ENCODE data around the gene ST7.

ST7 gene

DNA sequence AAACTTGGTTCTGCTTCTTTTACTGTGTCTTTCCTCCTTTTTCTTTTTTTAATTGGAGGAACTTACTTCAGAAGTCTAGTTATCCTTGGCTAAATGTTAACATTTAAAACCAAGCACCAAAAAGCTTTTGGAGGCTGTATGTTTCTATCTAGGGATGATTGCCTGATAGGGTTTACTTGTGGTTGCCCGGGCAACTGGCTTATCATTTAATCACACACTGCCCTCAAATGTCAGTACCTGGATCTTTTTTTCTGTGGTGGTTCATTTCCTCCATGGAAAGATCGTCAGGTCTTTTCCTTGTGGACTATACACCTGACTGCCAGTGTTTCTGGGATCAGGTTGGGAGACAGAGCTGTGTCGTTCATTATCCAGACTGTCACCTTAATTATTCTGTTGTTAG, 196.4 kb downstream of the ST7 start:
- no peak for DNase-seq (ENCODE audit: low read depth)

DNA sequence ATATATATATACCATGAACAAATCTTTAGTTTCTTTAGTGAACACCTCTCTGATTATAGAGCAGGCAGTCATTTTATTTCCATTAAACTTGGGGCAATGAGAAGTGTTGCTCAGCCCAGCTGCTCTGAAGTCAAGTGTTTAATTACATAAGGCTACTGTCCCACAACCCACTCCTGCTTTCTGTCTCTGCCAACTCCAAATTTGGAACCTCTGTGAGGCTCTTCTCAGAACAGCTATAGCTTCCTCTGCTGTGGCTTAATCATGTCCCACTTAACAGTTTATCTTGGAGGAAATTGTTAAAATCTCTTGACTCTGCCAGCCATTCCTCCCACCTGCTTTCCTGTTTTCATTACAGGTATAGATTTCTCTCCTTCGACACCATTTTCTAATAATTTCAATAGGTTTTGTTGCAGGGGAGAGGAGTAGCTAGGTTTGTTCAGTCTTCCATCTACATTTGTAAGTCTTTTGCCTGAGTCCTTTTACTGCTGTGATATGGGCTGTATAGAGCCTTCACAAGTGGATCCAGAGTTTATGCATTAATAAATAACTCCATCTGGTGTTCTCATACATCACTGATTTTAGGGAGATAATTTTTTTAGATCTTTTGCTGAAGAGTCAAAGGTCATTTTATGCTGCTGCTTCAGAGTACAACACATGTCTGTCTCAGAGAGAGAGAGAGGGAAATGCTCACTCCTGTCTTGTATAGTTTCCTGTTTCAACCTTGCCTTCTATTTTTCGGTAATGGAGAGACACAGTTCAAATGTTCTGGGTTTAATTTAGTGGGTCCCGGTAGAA, 199.1 kb downstream of the ST7 start:
- DNase-seq (ENCODE audit: low read depth), result no peak

More for the DNA sequence above, 196.4 kb downstream of the ST7 start:
- TF ChIP-seq, protein P1, sequence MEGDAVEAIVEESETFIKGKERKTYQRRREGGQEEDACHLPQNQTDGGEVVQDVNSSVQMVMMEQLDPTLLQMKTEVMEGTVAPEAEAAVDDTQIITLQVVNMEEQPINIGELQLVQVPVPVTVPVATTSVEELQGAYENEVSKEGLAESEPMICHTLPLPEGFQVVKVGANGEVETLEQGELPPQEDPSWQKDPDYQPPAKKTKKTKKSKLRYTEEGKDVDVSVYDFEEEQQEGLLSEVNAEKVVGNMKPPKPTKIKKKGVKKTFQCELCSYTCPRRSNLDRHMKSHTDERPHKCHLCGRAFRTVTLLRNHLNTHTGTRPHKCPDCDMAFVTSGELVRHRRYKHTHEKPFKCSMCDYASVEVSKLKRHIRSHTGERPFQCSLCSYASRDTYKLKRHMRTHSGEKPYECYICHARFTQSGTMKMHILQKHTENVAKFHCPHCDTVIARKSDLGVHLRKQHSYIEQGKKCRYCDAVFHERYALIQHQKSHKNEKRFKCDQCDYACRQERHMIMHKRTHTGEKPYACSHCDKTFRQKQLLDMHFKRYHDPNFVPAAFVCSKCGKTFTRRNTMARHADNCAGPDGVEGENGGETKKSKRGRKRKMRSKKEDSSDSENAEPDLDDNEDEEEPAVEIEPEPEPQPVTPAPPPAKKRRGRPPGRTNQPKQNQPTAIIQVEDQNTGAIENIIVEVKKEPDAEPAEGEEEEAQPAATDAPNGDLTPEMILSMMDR (IDR thresholded peaks at IDR 0.05; ENCODE audit: low read depth, low read length, missing control alignments), result no peak
- in situ Hi-C loops (cut with HindIII; ENCODE audit: low sequenced_read_pairs), result no loop called here
- no peak overlapping the region for H3K4me3 ChIP-seq (ENCODE audit: low read depth, low read length)

DNA sequence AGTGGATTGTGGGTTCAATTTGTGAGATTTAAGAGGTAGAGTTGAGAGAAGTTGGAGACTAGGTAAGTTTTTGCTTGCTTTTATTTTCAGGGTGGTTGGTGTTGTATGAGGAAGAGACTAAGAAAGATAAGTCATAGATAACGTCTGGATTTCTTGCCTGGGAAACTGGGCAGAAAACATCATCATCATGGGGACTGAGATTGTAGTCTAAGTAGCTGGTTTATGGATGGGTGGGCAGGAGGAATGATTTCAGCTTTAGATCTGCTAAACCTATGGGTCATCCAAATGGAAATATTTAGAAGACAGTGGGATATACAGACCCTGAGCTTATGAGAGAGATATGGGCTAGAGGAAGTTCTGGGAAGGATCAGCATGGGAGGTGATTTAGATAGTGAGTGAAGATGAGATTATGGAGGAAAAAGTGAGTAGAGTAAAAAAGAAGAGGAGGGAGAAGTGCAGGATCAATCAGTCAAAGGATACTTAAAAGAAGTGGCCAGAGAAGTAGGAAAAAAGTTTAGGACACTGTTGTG, 199.8 kb downstream of the ST7 start:
- H3K4me3 ChIP-seq (ENCODE audit: low read depth, low read length), result no peak overlapping the region
- in situ Hi-C loops (cut with HindIII; ENCODE audit: low sequenced_read_pairs), result no loop called here
- DNase-seq (ENCODE audit: low read depth), result no peak
- TF ChIP-seq, protein P1 (IDR thresholded peaks at IDR 0.05; ENCODE audit: low read depth, low read length, missing control alignments), result no peak

More for the DNA sequence above, 199.1 kb downstream of the ST7 start:
- in situ Hi-C loops (cut with HindIII; ENCODE audit: low sequenced_read_pairs), result no loop called here
- no peak overlapping the region for H3K4me3 ChIP-seq (ENCODE audit: low read depth, low read length)
- TF ChIP-seq, protein P1 (IDR thresholded peaks at IDR 0.05; ENCODE audit: low read depth, low read length, missing control alignments), result no peak

DNA sequence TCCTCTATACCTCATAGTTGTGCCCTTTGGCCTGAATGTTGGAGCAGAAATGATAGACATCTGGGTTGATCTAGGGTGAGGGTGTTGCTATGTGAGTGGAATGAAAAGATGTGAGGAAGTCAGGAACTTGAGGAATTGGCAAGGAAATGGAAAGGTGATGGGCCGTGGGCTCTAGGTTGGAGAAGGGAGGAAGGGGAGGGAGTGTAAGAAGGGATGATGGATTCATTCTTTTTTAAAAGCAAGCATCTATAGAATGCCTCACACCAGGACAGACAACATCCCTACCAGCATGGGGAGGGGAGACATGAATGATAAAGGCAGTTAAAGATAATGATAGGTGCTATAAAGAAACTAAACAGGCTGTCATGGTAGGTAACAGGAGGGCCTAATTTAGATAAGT, 201.4 kb downstream of the ST7 start:
- DNase-seq (ENCODE audit: low read depth), result no peak
- no peak overlapping the region for H3K4me3 ChIP-seq (ENCODE audit: low read depth, low read length)
- in situ Hi-C loops (cut with HindIII; ENCODE audit: low sequenced_read_pairs), result no loop called here
- TF ChIP-seq, protein P1 (IDR thresholded peaks at IDR 0.05; ENCODE audit: low read depth, low read length, missing control alignments), result no peak

DNA sequence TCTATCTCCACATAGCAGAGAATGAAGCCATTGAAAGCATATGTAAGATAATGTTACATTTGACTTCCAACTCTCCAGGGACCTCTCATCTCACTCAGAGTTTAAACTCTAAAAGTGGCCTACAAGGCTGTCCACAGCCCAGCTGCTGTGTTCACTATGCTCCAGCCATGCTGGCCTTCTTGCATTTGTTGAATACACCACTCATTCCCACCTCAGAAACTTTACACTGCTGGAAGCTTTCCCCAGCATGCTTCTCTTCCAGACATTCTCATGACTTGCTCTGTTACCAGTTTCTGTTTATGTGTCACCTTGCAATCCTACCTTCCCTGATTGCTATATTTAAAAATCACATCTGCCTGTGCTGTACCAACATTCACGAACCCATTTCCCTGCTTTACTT, 202.4 kb downstream of the ST7 start:
- no peak overlapping the region for H3K4me3 ChIP-seq (ENCODE audit: low read depth, low read length)
- DNase-seq (ENCODE audit: low read depth), result no peak
- TF ChIP-seq, protein P1 (IDR thresholded peaks at IDR 0.05; ENCODE audit: low read depth, low read length, missing control alignments), result no peak
- in situ Hi-C loops (cut with HindIII; ENCODE audit: low sequenced_read_pairs), result no loop called here

DNA sequence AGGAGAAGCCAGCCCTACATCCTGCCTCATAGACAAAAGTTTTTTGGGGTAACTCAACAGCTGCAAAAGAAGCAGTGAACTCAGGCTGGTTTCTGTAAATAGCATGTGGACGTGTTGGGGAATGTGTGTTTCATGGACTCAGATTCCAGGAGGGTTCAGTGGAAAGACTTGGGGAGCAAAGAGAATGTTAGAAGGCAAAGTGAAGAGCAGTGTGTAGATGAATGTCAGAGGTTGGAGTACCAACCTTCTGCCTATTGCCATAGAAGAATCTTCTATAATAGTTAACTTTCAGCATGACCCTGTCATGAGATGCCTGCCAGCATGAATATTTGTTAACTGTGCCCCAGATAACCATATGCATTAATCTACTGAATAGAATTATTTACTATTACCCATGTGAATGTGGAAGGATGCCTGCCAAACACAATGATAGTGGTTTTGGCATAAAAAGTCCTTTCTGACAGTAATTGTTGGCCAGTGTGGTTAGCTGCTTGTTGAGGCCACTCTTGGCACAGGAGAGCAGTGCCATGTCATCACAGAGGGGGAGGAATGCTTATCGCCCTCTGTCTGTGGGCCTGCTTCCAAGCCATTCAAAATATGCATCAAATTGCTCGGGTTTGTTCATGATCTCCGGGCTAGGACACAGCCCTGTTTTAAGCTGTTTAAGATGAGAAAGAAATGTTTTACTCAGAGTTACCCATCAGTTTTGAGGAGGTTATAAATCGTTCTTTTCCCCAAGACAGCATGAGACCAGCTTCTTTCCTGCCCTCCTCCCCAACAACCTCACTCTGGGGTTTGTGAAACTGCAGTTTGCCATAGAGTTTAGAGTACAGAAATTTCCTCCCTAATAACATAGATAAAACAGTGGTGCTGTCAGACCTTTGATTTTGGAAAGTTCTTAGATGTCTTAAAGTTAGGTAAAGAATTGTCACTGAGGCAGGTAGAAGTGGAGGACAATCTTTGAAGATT, 204.2 kb downstream of the ST7 start:
- in situ Hi-C loops (cut with HindIII; ENCODE audit: low sequenced_read_pairs), result no loop called here
- TF ChIP-seq, protein P1 (IDR thresholded peaks at IDR 0.05; ENCODE audit: low read depth, low read length, missing control alignments), result peak; percentile 53
- DNase-seq (ENCODE audit: low read depth), result peak; percentile 93
- no peak overlapping the region for H3K4me3 ChIP-seq (ENCODE audit: low read depth, low read length)
